ENCODE results near the gene TNFRSF14. TPM values are rescaled to one million over a fixed set of nuclear protein-coding genes. Genes with fewer than 3 reads are reported as not detected.

Gene TNFRSF14
- total and polyA plus RNA-seq, 2 of the 13 experiments (the other 11 are each of a cell fraction or from before 2014, with no cell fraction given) = 11.9 to 49.9 TPM

- TF ChIP-seq HNF4G (IDR thresholded peaks at IDR 0.05; ENCODE audit: borderline replicate concordance, low read depth, low read length) (peak; percentile 68), HNF4G (CRISPR knock-in tag; IDR thresholded peaks at IDR 0.05; ENCODE audit: borderline replicate concordance, low read depth) (peak; percentile 89), YEATS2 (CRISPR knock-in tag; IDR thresholded peaks at IDR 0.05; ENCODE audit: borderline replicate concordance) (no peak), ZNF253 (CRISPR knock-in tag; IDR thresholded peaks at IDR 0.05; ENCODE audit: borderline replicate concordance) (no peak), BRD4 (CRISPR knock-in tag; IDR thresholded peaks at IDR 0.05) (no peak), NCOA5 (CRISPR knock-in tag; IDR thresholded peaks at IDR 0.05) (no peak), ZNF362 (CRISPR knock-in tag; IDR thresholded peaks at IDR 0.05; ENCODE audit: borderline replicate concordance) (peak; percentile 79; the same call in 1 of the 2 replicates), ZFYVE20 (CRISPR knock-in tag; IDR thresholded peaks at IDR 0.05; ENCODE audit: borderline replicate concordance, low read depth) (no peak), MAZ (IDR thresholded peaks at IDR 0.05; ENCODE audit: borderline replicate concordance, low read depth, low read length) (no peak), MAZ (CRISPR knock-in tag; IDR thresholded peaks at IDR 0.05; ENCODE audit: low read depth) (peak; percentile 74; the same call in 1 of the 2 replicates), ZNF468 (CRISPR knock-in tag; IDR thresholded peaks at IDR 0.05) (no peak), AHDC1 (CRISPR knock-in tag; IDR thresholded peaks at IDR 0.05; ENCODE audit: borderline replicate concordance) (peak; percentile 49; the same call in 1 of the 2 replicates), TEF (CRISPR knock-in tag; IDR thresholded peaks at IDR 0.05) (no peak), ZNF792 (CRISPR knock-in tag; IDR thresholded peaks at IDR 0.05) (no peak), HBP1 (CRISPR knock-in tag; IDR thresholded peaks at IDR 0.05; ENCODE audit: low read depth) (no peak), ZNF20 (CRISPR knock-in tag; IDR thresholded peaks at IDR 0.05) (no peak), SIN3A (IDR thresholded peaks at IDR 0.05; ENCODE audit: borderline replicate concordance, low read depth, low read length) (0 out of 2 replicates have a peak, but pooled peaks have one; percentile 29), RARG (CRISPR knock-in tag; IDR thresholded peaks at IDR 0.05; ENCODE audit: low read depth) (no peak), HCFC1 (IDR thresholded peaks at IDR 0.05; ENCODE audit: low read depth, low read length) (no peak), FOSL1 (CRISPR knock-in tag; IDR thresholded peaks at IDR 0.05; ENCODE audit: borderline replicate concordance) (no peak)
Measured at GRCh38 chr1:2575801-2576663, 19.9 kb downstream of the TNFRSF14 start (continued).

Measured in HepG2 (cell line).